ENCODE data around the gene CHCHD4. TPM values are rescaled to one million over a fixed set of nuclear protein-coding genes. Genes with fewer than 3 reads are reported as not detected.
"Not testable (repeated sequence)": the region's sequence is repeated elsewhere in the genome, so short reads cannot be mapped to it uniquely, and the experiment has no call there.

CHCHD4 gene
- total RNA-seq, 1 donor from 2014 or later = 15.4 TPM

GRCh38 chr3:14135581-14135980 lies 10.9 kb upstream of the CHCHD4 start:
- no peak for DNase-seq (ENCODE audit: low read depth)

DNA sequence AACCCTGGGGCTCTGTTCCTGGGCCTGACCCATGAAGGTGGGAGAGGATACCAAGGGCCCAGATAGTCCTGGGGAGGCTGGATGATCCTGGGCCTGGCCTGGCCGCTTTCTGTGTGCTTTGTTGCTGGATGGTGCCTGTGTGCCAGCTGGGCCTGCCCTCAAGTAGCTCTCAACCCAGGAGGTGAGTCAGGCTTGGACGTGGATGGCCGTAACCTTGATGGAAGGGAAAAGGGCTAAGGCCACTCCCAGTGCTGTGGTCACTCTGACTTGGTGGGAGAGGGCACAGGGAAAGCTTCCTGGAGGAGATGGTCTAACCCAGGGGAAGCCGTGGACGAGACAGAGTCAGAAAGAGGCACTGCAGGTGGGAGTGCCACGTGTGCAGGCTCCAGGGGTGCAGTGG lies 9.6 kb upstream of the CHCHD4 start:
- DNase-seq (ENCODE audit: low read depth) = no peak

- DNase-seq (ENCODE audit: low read depth) = no peak
Observed at GRCh38 chr3:14133876-14134275, 9.2 kb upstream of the CHCHD4 start.

- DNase-seq (ENCODE audit: low read depth) = peak; percentile 42
Observed at GRCh38 chr3:14133188-14133800, 8.6 kb upstream of the CHCHD4 start.

DNA sequence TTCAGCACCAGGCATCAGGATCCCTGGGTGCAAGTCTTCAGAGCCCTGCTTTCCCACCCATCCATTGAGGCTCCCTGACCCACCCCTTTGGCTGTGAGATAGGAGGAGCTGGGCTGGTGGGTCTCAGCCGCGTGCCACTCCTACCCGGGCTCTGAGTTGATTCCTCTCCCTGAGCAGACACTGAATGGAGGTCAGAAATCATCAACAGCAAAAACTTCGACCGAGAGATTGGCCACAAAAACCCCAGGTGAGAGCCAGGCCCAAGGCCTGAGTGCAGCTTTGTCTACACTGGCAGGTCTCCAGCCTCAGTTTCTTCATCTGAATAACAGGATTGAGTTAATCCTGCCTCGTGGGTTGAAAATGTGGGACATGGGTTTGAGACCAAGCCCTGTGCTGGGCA lies 8.0 kb upstream of the CHCHD4 start:
- no peak for DNase-seq (ENCODE audit: low read depth)

GRCh38 chr3:14132120-14132519 lies 7.5 kb upstream of the CHCHD4 start:
- DNase-seq (ENCODE audit: low read depth) = no peak

- no peak for DNase-seq (ENCODE audit: low read depth)
Observed at GRCh38 chr3:14131134-14131533, 6.5 kb upstream of the CHCHD4 start.

DNA sequence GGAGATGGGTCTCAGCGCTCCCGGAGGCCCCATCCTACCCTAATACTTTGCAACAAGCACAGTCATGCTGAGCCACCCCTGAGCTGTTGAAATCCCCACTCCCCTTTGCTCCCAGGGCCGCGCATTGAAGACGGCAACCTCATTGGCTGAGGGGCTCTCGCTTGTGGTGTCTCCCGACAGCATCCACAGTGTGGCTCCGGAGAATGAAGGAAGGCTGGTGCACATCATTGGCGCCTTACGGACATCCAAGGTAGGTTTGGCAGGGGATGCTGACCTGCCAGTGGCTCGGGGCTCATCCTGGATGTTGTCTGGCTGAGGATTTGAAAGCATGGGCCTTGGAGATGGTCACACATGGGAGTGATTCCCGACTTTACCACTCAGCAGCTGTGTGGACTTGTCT lies 6.0 kb upstream of the CHCHD4 start:
- DNase-seq (ENCODE audit: low read depth) = no peak

DNA sequence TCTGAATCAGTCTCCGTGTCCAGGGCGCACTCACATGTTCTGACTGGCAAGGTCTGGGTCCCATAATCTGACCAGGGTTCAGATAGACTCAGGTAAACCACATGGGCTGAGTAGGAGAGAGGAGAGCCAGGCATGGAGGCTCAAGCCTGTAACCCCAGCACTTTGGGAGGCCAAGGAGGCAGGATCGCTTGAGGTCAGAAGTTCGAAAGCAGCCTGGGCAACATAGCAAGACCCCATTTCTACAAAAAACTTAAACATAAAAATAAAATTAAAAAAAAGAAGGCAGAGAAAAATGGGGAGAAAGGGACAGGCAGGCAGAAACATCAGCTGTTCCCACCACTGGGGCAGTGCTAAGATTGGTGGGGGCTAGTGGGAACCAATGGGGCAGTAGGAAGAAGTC lies 5.6 kb upstream of the CHCHD4 start:
- no peak for DNase-seq (ENCODE audit: low read depth)

GRCh38 chr3:14129296-14129695 lies 4.6 kb upstream of the CHCHD4 start:
- no peak for DNase-seq (ENCODE audit: low read depth)

- no peak for DNase-seq (ENCODE audit: low read depth)
Observed at GRCh38 chr3:14128724-14129123, 4.1 kb upstream of the CHCHD4 start.

GRCh38 chr3:14127516-14128161 lies 3.0 kb upstream of the CHCHD4 start:
- DNase-seq (ENCODE audit: low read depth) = no peak

DNA sequence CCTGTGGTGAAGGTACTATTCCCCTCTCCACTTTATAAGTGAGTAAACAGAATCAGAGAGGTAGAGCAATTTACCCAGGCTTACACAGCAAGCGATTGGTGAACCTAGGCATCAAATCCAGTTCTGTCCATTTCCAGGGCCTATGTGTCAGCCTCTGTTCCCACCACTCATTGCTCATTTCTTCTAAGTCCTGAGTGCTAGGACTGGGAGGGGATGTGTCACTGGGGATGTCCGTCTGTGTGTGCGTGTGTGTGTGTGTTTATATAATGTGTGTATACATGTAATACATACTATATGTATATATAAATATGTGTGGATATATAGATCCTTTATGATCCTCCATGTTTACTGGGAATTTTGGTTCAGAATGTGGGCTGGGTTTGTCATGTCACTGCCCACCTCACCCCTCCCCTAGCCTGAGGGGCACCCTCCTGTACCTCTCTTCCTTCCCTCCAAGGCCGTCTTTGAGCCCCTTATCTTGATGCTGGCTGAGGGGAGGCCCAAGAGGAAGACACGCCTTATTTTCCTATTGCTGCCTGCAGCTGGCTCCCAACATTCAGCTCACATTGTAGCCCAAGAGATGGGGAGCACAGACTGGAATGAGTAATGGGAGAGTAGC lies 2.3 kb upstream of the CHCHD4 start:
- DNase-seq (ENCODE audit: low read depth) = no peak

DNA sequence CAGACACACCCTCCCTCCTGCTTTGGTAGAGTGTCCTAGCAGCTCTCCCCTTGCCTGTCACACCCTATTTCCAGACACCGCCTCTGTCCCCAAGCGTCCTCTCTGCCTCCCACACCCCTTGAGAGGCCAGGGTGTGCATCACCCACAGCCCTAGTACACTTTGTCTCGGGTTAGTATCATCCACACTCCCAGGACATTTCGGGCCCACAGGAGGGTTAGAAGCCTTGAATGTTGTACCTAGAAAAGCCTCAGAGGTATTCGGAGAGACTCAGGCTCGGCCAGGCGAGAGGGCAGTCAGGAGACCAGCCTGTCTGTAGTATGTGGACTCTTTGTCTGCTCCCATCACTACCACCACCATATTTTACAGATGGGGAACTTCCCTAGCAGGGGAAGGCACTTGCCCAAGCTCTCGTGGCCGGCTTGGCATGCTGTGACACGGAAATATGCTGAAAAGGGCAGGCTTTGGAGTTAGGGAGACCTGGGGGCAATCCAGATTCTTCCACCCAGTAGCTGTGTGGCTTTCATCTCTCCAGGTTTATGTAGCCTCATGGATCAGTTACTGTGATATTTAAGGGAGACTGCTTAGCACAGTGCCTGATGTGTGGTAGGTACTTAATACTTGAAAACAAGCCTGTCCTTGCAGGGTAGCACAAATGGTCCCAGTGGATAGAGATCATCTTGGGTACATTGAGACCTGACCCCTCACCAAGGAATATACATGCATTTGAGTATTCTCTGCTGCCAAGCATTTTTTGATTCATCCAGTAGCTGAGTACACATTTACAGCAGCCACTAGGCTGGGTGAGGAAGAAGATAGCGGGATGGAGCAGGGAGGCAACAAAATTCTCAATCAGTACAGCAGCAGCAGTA lies 1.6 kb upstream of the CHCHD4 start:
- DNase-seq (ENCODE audit: low read depth) = no peak

DNA sequence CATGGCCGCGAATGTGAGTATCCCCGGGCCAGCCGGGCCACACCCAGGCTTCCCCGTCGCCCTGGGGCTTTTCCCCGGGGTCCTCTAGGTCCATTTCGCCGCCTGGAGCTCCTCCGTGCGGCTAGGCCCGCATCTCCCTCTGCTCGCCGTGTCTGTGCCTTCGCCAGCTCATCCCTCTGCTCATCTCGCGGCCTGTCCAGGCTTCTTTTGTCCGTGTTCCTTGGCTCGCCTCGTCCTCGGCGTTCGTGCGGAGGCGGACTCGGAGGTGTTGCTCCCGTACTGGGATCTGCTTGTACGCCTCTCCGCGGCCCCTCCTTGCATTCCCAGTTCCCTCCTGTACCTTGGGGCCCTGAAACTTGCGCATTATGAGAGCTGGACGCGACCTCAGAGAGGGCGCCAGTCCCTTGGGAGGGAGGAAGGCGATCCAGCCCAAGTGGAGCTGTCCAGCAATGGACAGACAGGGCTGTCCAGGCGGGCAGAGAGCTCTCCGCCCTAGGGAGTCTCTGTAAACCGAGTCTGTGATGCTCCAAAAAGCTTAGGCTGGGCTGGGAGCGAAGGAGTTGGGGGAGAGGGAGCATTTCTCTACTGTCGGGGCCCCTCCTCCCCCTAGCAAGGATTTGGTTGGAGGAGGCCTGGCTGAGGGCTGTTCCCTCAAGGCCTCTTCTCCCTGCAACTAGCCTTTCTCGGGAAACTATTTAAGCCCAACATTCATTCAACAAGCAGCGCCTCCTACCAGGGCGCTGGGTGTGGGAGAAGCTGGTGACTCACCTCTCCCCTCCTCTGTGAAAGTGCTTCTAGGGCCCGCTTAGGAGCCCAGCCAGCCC lies 735 bp upstream of the CHCHD4 start:
- peak; percentile 93 for DNase-seq (ENCODE audit: low read depth)

DNA sequence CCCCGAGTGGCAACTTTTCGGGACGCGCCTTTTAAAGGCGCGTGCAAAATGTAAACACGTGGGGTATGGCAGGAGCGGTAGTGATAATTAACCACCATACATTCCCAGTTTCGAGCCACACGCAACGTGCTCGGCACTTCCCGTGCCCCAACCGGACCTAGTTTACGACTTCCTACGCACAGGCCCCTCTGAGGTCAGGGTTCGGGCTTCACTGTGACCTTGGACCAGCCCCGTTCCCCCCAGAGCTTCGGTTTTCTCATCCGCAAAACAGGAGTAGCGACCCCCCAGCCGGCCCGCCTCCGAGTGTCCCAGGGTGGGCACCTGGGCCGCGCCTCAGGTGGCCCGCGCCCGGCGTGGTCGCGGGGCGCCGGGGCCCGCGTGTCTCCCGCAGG lies 451 bp downstream of the CHCHD4 start:
- no peak for DNase-seq (ENCODE audit: low read depth)

- DNase-seq (ENCODE audit: low read depth) = peak; percentile 22
Observed at GRCh38 chr3:14123308-14124222, 1.1 kb downstream of the CHCHD4 start.

DNA sequence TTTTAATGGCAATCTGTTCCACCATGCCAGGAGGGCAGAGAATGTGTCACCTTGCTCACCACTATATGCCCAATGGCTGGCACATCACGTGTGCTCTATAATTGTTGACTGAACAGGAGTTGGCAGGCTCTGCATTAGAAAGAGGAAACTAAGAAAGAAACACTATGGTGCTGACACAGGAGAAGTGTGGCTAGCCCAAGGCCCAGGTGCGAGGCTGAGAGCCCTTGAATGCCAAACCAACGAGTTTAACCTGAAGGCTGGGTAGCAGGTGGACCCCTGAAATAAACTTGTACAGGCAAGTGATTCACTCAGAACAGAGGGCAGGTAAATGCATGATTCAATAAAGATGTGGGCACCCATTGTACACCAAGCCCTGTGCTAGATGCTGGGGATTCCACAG lies 2.4 kb downstream of the CHCHD4 start:
- DNase-seq (ENCODE audit: low read depth) = no peak

GRCh38 chr3:14121859-14122258 lies 2.8 kb downstream of the CHCHD4 start:
- DNase-seq (ENCODE audit: low read depth) = no peak

DNA sequence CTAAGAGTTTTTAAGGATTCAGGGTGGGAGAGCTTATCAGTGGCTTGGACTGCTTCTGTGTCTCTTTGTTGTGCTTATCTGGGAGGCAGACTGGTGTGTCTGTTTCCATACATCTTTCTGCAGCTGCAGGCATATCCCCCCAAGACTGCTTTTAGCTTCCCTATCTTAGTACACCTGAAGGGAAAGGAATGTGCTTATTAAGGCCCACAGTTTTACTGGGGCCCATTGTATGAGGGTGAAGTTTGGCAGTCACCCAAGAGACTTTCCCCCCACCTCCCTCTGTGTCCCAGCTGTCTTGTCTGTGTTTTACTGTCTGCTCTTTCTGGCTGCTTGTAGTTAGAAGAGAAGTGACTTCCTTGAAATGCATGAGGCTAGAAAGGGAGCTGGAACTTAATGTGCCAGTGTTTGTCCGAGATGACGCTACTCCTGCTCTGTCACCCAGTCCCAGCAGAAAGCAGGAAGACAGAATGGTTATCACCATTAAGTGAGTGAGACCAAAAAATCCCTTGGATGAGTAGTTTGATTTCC lies 3.7 kb downstream of the CHCHD4 start:
- not testable (repeated sequence) for DNase-seq (ENCODE audit: low read depth)
